Measurements from ENCODE around the gene VCP. TPM values are rescaled to one million over a fixed set of nuclear protein-coding genes. Genes with fewer than 3 reads are reported as not detected.

VCP gene
- polyA plus RNA-seq, 1 donor (not counting 4 experiments of a cell fraction or from before 2014, with no cell fraction given), result 414 TPM

DNA sequence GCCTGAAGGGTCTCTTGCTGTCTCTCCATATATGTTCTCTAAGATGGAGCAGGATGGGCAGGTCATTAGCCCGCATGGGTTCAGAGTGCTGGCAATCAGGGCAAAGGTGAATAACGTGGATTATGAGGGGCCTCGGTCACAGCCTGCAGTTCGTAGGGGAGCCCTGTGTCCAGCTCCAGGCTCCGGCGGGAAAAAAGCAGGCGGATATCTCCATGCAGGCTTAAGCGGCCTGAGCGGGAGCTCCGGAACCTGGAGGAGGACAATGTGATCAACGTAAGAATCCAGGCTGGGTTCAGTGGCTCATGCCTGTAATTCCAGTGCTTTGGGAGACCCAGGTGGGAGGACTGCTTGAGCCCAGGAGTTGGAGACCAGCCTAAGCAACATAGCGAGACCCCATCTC lies 32.7 kb upstream of the VCP start:
- dilution Hi-C loops (cut with MboI; ENCODE audit: extremely low pct_ligation_motif_present, low sequenced_read_pairs), result no loop called here
- Histone ChIP-seq H3K9me3 (ENCODE audit: control insufficient read depth, low read depth, low read length) (no peaks in the 10 kb centered on the region), H3K27ac (ENCODE audit: control insufficient read depth, insufficient read depth, low read length) (no peak overlapping the region), H3K4me1 (ENCODE audit: control insufficient read depth, extremely low read depth, insufficient read depth, low read length) (peaks cover 20% of the 10 kb centered on the region), H3K9me1 (ENCODE audit: control insufficient read depth, extremely low read depth, insufficient read depth, low read length) (no peaks in the 10 kb centered on the region), H3K36me3 (ENCODE audit: control insufficient read depth in 2 of 2, extremely low read depth in 1 of 2, insufficient read depth in 2 of 2, low read length in 2 of 2) (peaks cover 48 to 49% of the 10 kb centered on the region in 2 experiments), H2AFZ (ENCODE audit: control insufficient read depth, low read length) (no peak overlapping the region), H3K4me3 (ENCODE audit: control insufficient read depth in 2 of 3, extremely low read depth in 1 of 3, insufficient read depth in 2 of 3, low read depth in 1 of 3, low read length in 3 of 3) (no peak overlapping the region), H3K4me2 (ENCODE audit: control insufficient read depth, extremely low read depth, insufficient read depth, low read depth, low read length) (no peak overlapping the region), H4K20me1 (ENCODE audit: control insufficient read depth, extremely low read depth, insufficient read depth, low read length) (peaks cover 8% of the 10 kb centered on the region), H3K27me3 (ENCODE audit: control insufficient read depth, extremely low read depth, insufficient read depth, low read length) (no peaks in the 10 kb centered on the region), H3K79me2 (ENCODE audit: control insufficient read depth, insufficient read depth, low read length) (peaks cover 39% of the 10 kb centered on the region), H3K9ac (ENCODE audit: control insufficient read depth, extremely low read depth, insufficient read depth, low read length) (no peak overlapping the region)
- TF ChIP-seq, protein P1, sequence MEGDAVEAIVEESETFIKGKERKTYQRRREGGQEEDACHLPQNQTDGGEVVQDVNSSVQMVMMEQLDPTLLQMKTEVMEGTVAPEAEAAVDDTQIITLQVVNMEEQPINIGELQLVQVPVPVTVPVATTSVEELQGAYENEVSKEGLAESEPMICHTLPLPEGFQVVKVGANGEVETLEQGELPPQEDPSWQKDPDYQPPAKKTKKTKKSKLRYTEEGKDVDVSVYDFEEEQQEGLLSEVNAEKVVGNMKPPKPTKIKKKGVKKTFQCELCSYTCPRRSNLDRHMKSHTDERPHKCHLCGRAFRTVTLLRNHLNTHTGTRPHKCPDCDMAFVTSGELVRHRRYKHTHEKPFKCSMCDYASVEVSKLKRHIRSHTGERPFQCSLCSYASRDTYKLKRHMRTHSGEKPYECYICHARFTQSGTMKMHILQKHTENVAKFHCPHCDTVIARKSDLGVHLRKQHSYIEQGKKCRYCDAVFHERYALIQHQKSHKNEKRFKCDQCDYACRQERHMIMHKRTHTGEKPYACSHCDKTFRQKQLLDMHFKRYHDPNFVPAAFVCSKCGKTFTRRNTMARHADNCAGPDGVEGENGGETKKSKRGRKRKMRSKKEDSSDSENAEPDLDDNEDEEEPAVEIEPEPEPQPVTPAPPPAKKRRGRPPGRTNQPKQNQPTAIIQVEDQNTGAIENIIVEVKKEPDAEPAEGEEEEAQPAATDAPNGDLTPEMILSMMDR (optimal IDR thresholded peaks at IDR 0.05 in 1 of 3, IDR thresholded peaks at IDR 0.05 in 1 of 3, conservative IDR thresholded peaks at IDR 0.05 in 1 of 3; ENCODE audit: extremely low read depth in 1 of 3, insufficient read depth in 2 of 3, low read length in 3 of 3), result no peak
- TF ChIP-seq EZH2 (IDR thresholded peaks at IDR 0.05; ENCODE audit: low read length), result no peak
- no peak for FAIRE-seq
- DNase-seq (ENCODE audit: low read depth, low spot score), result no peak

DNA sequence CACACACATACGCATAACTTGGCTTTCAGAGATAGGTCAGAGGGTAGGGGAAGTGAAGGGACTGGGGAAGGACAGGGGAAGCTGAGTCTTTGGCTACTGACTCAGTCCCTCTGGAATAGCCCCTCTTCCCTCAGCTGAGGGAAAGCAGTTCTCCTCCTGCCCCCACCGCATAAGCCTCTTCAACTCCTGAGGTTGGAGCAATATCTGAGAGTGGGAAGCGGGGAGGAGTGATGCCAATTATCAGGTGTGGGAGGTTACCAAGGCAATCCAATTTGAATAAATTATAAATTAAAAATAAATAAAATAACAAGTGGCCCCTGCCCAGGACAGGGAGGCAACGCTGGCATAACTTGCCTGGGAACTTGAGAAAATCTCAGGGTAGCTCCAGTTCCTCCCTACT lies 32.2 kb upstream of the VCP start:
- no peak overlapping the region for H3K4me3 ChIP-seq (ENCODE audit: control insufficient read depth in 2 of 3, extremely low read depth in 1 of 3, insufficient read depth in 2 of 3, low read depth in 1 of 3, low read length in 3 of 3)
- H2AFZ ChIP-seq (ENCODE audit: control insufficient read depth, low read length), result no peak overlapping the region
- H3K9me3 ChIP-seq (ENCODE audit: control insufficient read depth, low read depth, low read length), result no peaks in the 10 kb centered on the region
- H3K4me2 ChIP-seq (ENCODE audit: control insufficient read depth, extremely low read depth, insufficient read depth, low read depth, low read length), result no peak overlapping the region
- H4K20me1 ChIP-seq (ENCODE audit: control insufficient read depth, extremely low read depth, insufficient read depth, low read length), result peaks cover 3% of the 10 kb centered on the region
- H3K9me1 ChIP-seq (ENCODE audit: control insufficient read depth, extremely low read depth, insufficient read depth, low read length), result no peaks in the 10 kb centered on the region
- H3K79me2 ChIP-seq (ENCODE audit: control insufficient read depth, insufficient read depth, low read length), result peaks cover 34% of the 10 kb centered on the region
- FAIRE-seq (no peak), DNase-seq (ENCODE audit: low read depth, low spot score) (no peak)
- no peaks in the 10 kb centered on the region for H3K27me3 ChIP-seq (ENCODE audit: control insufficient read depth, extremely low read depth, insufficient read depth, low read length)
- H3K9ac ChIP-seq (ENCODE audit: control insufficient read depth, extremely low read depth, insufficient read depth, low read length), result no peak overlapping the region
- peaks cover 17% of the 10 kb centered on the region for H3K4me1 ChIP-seq (ENCODE audit: control insufficient read depth, extremely low read depth, insufficient read depth, low read length)
- TF ChIP-seq, protein P1 (optimal IDR thresholded peaks at IDR 0.05 in 1 of 3, IDR thresholded peaks at IDR 0.05 in 1 of 3, conservative IDR thresholded peaks at IDR 0.05 in 1 of 3; ENCODE audit: extremely low read depth in 1 of 3, insufficient read depth in 2 of 3, low read length in 3 of 3), result no peak
- no peak for TF ChIP-seq EZH2 (IDR thresholded peaks at IDR 0.05; ENCODE audit: low read length)
- dilution Hi-C loops (cut with MboI; ENCODE audit: extremely low pct_ligation_motif_present, low sequenced_read_pairs), result no loop called here
- peaks cover 51 to 53% of the 10 kb centered on the region in 2 experiments for H3K36me3 ChIP-seq (ENCODE audit: control insufficient read depth in 2 of 2, extremely low read depth in 1 of 2, insufficient read depth in 2 of 2, low read length in 2 of 2)
- no peak overlapping the region for H3K27ac ChIP-seq (ENCODE audit: control insufficient read depth, insufficient read depth, low read length)
